ENCODE measurements around the gene FSD2.
"Not testable (repeated sequence)": the region's sequence is repeated elsewhere in the genome, so short reads cannot be mapped to it uniquely, and the experiment has no call there.

Gene FSD2

DNA sequence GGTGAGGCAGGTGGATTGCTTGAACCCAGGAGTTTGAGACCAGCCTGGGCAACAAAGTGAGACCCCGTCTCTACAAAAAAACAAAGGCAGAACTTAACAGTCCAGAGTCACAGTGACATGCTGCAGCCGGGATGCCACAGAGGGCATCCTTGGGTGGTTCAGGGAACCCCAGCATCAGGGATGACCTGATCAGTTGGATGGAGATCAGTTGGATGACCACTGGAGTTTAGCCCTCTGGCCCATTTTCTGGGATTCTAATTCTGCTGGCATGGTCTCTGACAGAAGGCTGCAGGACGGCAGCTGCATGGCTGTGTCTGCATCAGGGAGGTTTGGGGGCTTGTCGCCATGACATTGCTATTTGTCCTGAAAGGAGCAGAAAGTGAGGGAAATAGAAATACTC is 23.4 kb upstream of the FSD2 start:
- DNase-seq = no peak

GRCh38 chr15:82828075-82828474 is 22.2 kb upstream of the FSD2 start:
- DNase-seq = no peak

DNA sequence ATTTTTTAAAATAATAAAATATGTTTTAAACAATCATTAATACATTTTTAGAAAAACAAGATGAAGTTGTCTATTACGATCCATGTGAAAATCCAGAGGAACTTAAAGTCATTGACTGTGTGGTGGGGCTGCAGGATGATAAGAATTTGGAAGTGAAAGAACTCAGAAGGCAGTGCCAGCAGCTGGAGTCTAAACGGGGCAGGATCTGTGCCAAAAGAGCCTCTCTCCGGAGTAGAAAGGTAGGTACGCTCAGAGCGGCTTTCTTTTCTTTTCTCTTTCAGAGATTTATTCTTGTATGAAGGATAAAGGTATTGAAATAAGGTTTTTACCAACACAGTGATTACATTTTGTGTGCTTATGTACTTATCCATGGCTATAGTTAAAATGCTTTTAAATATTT is 17.2 kb upstream of the FSD2 start:
- DNase-seq = no peak

DNA sequence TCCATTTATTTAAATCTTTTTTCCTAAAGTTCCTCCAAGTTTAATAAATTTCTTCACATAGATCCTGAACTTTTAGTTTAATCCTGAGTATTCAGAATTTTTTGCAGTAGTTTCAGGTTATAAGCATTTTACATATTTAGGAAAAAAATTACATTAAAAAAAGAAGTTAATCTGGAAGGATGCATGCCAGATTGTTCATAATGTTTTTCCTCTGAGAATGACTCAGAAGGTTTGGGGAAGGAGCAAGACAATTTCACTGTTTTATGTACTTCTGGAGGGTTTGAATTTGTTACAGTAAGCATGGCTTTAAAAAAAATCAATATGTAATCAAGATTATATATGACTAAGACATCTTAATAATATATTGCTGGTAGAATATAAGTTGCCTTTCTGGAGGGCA is 16.0 kb upstream of the FSD2 start:
- DNase-seq = not testable (repeated sequence)

GRCh38 chr15:82821396-82821795 is 15.5 kb upstream of the FSD2 start:
- DNase-seq = not testable (repeated sequence)

- DNase-seq = no peak
Measured at GRCh38 chr15:82820128-82820527, 14.3 kb upstream of the FSD2 start.

DNA sequence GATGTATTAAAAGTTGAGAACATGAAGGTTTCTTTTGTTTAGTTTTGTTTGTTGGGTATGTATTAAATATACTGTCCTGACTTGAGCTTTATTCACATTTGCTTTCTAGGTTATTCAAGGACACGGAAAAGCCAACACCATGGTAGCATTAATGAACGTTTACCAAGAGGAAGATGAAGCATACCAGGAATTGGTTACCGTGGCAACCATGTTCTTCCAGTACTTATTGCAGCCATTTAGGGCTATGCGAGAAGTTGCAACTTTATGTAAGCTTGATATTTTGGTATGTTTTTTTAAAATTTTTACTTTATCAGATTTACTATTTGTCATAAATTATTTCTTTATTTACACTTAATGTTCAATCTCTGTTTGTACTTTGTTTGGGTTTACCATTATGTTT is 7.1 kb upstream of the FSD2 start:
- no peak for DNase-seq

GRCh38 chr15:82810890-82811426 is 5.1 kb upstream of the FSD2 start:
- DNase-seq = no peak

DNA sequence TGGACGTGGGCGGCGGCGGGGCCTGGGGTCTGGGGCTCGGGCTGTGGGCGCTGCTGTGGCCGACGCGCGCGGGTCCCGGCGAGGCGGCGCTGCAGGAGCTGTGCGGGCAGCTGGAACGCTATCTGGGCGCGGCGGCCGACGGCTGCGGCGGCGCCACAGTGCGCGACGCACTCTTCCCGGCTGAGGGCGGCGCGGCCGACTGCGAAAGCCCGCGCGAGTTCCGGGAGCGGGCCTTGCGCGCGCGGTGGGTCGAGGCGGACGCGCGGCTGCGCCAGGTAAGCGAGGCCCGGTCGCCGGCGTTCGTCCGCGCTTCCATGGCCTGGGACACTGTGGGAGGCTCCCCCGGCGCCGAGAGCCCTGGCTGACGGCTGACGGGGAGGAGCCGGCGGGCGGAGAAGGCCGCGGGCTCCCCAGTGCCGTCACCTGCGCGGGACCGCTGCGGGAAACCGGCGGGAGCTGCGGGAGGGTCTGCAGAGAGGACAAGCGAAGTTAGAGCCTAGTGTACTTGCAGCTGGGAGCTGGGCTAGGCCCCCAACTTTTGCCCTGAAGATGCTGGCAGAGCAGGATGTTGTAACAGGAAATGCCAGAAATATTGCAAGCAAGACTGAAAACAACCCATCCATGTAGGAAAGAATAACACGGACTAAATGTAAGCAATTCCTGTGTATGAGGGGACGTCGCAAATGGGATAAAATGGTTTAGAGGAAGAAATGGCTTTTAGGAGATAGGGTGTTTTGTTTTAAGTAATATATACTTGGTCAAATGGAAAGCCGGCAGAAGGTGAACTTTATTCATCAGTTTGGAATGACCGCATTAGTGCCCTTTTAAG is 4.4 kb upstream of the FSD2 start:
- DNase-seq = no peak

DNA sequence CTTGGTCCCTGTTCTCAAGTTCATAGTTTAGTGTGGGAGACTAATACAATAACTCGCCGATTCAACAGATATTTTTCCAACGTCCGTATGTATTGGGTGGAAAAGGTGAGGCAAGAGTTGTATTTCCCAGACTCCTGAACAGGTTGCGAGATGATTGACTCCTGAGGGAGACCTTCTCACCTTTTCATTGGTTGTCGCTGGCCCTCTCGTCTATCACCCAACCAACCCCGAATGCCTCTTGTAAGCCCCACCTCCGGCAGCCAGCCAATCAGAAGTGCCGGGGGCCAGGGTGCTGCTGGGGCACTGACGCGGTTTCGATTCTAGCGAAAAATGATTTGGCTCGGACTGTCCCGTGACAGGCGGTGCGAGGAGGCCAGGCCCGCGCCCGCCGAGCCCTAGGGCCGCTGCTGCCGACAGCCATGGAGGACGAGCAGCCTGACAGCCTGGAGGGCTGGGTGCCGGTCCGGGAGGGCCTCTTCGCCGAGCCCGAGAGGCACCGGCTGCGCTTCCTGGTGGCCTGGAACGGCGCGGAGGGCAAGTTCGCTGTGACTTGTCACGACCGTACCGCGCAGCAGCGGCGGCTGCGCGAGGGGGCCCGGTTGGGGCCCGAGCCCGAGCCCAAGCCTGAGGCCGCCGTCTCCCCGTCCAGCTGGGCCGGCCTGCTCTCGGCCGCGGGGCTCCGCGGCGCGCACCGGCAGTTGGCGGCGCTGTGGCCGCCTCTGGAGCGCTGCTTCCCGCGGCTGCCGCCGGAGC is 3.6 kb upstream of the FSD2 start, which contains the start of gene WHAMM:
WHAMM (plus strand) TSS at position 321 of the 753 bp plus-strand sequence; CDS start at position 420, 99 bp downstream.
- DNase-seq = peak; percentile 76

DNA sequence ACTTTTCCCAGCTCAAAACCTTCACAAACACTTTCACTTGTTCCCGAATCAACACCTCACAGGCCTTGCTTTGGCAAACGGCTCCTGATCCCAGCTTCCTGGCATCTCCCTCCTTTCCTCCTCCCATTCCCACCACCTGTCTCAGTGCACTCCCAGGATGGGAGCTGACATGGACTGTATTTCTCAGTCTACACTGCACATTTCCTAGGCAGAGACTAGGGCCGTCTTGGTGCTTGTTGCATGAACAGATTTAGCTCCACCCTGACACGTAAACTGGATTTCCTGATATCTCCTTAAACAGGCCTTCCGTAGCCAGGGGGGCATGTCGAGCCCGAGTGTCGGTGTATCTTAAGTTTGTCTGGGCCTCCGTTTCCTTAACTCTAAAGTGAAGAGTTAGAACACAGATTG is 2.8 kb upstream of the FSD2 start:
- no peak for DNase-seq

DNA sequence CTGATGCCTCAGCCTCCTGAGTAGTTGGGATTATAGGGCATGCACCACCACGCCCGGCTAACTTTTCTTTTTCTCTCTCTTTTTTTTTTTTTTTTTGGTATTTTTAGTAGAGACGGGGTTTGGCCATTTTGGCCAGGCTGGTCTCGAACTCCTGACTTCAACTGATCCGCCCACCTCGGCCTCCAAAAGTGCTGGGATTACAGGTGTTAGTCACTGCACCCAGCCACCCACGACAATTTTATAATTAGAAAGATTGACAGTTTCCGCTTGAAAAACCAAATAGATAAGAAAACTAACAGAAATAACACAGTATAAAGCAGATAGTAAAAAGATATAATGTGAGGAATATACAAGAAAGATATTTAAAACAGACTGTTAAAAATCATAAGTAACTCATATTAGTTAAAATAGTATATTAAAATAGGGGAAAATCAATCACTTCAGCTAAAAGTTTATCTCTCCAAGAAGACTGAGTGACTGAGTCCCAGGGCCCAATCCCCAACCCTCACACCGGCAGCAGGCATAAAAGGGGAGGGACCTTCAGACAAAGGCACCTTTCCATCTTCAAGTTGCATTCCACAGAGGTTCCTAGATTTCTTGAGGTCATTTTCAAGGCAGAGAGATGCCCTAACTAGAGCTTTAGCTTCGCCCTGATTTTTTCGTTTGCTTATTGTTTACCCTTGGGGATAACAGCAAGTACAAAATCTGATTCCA is 2.2 kb upstream of the FSD2 start:
- DNase-seq = no peak

- DNase-seq = no peak
Measured at GRCh38 chr15:82804575-82804949, 1.3 kb downstream of the FSD2 start.

DNA sequence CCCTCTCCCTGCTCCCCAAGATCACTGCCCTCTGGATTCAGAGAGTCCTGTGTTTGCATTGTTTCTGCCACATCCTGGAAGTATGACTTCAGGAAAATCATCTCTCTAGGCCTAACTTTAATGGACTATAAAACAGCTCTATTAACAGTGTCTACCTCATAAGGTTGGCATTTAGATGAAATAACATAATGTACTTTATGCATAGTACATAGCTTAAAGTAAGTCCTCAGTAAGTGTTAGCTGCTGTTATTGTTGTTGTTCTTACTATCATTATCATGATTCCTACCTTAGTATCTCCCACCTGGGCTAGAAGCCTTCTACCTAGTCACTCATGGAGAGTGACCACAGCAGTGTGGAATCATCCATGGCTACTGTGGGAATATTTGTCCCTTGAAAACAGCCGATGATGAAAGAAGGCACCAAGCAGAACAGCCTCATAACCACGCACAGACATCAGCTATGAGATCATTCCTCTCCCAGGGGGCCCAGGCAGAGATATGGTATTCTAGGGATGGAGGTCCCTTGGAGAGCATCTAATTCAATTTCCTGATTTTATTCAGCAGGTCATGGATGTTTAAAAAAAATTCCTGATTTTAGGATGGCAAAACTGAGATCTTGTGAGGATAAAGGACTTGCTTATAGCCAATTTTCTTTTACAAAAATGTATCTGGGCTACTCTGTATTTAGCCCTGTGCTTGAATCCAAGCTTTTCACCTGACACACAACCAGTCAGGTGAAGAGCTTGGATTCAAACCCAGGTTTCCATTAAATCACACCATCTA is 1.9 kb downstream of the FSD2 start:
- no peak for DNase-seq

- DNase-seq = no peak
Measured at GRCh38 chr15:82802497-82802896, 3.4 kb downstream of the FSD2 start.

GRCh38 chr15:82799183-82799841 is 6.6 kb downstream of the FSD2 start:
- DNase-seq = no peak

GRCh38 chr15:82798531-82799166 is 7.2 kb downstream of the FSD2 start:
- no peak for DNase-seq

GRCh38 chr15:82798104-82798503 is 7.8 kb downstream of the FSD2 start:
- DNase-seq = no peak

- DNase-seq = no peak
Measured at GRCh38 chr15:82793737-82794136, 12.1 kb downstream of the FSD2 start.

GRCh38 chr15:82792068-82792467 is 13.8 kb downstream of the FSD2 start:
- DNase-seq = no peak

DNA sequence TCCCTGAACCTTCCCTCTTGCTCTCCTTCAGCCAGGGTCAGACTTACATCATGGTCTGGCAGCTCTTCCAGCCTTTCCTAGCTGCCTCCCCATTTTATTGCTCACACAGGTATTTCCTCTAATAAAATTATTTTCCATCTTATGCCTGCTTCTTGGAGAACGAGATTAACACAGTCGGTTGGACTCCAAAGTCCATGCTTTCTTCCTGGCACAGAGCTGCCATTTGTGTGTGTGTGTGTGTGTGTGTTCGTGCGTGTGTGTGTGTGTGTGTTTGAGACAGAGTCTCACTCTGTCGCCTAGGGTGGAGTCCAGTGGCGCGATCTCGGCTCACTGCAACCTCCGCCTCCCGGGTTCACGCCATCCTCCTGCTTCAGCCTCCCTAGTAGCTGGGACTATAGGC is 15.5 kb downstream of the FSD2 start:
- DNase-seq = no peak
